Tibial nerve (tissue), 4 donors: ENCODE data around the gene GLA. TPM values are rescaled to one million over a fixed set of nuclear protein-coding genes. Genes with fewer than 3 reads are reported as not detected.

Source experiments
- DNase-seq, 2 donors: peaks; one replicate each; pipeline ENCODE4 v3.0.0-alpha.2; 2019; ENCODE audit warnings: low spot score in 2 of 2
- H3K27ac ChIP-seq, 4 donors: fragments of 200-600 bp; sonication (generic) in 3 of 4; one replicate each; pipeline ENCODE4 v1.5.1; 2017 to 2019; ENCODE audit warnings: mild to moderate bottlenecking in 1 of 4
- H3K27me3 ChIP-seq, 2 donors: fragments of 200-600 bp; sonication (generic) in 1 of 2; one replicate each; pipeline versions ENCODE4 v1.5.1 to v1.6.0; 2017 to 2019
- H3K36me3 ChIP-seq, 3 donors: fragments of 200-600 bp; sonication (generic); one replicate each; pipeline ENCODE4 v1.5.1; 2018 to 2019
- H3K4me1 ChIP-seq, 4 donors: fragments of 200-600 bp; sonication (generic) in 3 of 4; one replicate each; pipeline ENCODE4 v1.5.1; 2017 to 2019
- H3K4me3 ChIP-seq, 4 donors: fragments of 200-600 bp; sonication (generic) in 3 of 4; one replicate each; pipeline ENCODE4 v1.5.1; 2017 to 2019; ENCODE audit warnings: mild to moderate bottlenecking in 1 of 4, moderate library complexity in 1 of 4
- H3K9me3 ChIP-seq, 4 donors: fragments of 200-600 bp; sonication (generic) in 3 of 4; one replicate each; pipeline ENCODE4 v1.5.1; 2017 to 2019
- CTCF ChIP-seq, 5 experiments: fragments of 200-600 bp in 3 of 5; fragments of 450-650 bp in 2 of 5; sonication (generic) in 3 of 5; IDR thresholded peaks; one replicate each; pipeline ENCODE4 v1.5.1; 2016 to 2019; ENCODE audit warnings: antibody characterized with exemption in 5 of 5, mild to moderate bottlenecking in 3 of 5, moderate library complexity in 2 of 5
- EP300 ChIP-seq, 2 donors: sonication (generic); formaldehyde crosslinking; IDR thresholded peaks; one replicate each; pipeline ENCODE4 v1.6.1; 2017; ENCODE audit warnings: antibody characterized with exemption in 2 of 2, mild to moderate bottlenecking in 1 of 2
- POLR2A ChIP-seq, 2 donors: fragments of 450-650 bp; IDR thresholded peaks; one replicate each; pipeline ENCODE4 v1.6.1; 2017; ENCODE audit warnings: antibody characterized with exemption in 2 of 2, mild to moderate bottlenecking in 2 of 2, moderate library complexity in 2 of 2
- WGBS, 2 donors: methylation state at CpG; one replicate each; pipeline ENCODE4 v1.1.5; 2018; 5-methylcytosine and 5-hydroxymethylcytosine counted together
- total RNA-seq, 4 donors: library from RNA; depleted of rRNA; stranded (reverse); fragments of >200 nt; gene quantifications; one replicate each; pipeline ENCODE4 v1.1.0, GENCODE V29; 2016

Gene GLA
- total RNA-seq, 4 donors from 2014 or later = 18.1 to 20.1 (median 19.2) TPM

GRCh38 chrX:101442085-101442484 lies 34.4 kb upstream of the GLA start:
- Histone ChIP-seq H3K36me3 (peaks cover 0 to 46% (median 0%) of the 10 kb centered on the region in 3 donors), H3K4me1 (no peaks in the 10 kb centered on the region), H3K27ac (no peak overlapping the region), H3K27me3 (no peaks in the 10 kb centered on the region), H3K9me3 (no peaks in the 10 kb centered on the region), H3K4me3 (no peak overlapping the region)
- 86 to 94% methylated on average over 2 of the region's 2 CpGs for WGBS, 2 donors
- DNase-seq = no peak
- TF ChIP-seq POLR2A (IDR thresholded peaks at IDR 0.05) (no peak), CTCF (IDR thresholded peaks at IDR 0.05) (no peak), EP300 (IDR thresholded peaks at IDR 0.05) (no peak)

DNA sequence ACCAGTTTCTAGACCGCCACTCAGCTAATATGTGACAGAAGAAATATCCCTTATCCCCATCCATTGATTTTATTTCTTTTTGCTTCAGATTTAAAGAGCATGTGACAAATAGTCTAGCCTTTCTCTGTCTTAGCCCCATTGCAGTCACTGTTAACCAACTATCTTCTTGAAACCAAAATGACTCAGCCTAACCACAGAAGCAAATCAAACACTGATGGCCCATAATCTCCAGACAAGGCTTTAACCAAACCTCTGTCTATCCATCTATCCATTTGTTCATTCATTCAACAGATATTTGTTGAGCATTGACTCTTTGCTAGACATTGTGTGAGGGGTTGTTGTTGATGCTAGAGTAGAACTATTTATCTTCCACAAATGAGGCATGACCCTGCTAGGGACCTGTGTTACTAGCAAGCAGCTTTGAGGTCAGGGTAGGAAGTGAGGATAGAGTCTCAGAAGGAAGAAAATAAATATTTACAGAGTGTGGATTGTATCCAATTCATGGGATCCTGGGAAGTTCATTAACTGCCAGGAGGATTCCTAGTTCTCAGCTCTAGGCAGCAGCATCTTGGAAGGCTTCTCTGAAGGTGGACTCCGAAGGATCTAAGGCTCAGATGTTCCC lies 22.8 kb upstream of the GLA start:
- WGBS, 2 donors = 71 to 94% methylated on average over 2 of the region's 2 CpGs
- Histone ChIP-seq H3K27me3 (peaks cover 0 to 4% of the 10 kb centered on the region in 2 donors), H3K4me1 (no peaks in the 10 kb centered on the region), H3K4me3 (no peak overlapping the region), H3K9me3 (peaks cover 0 to 9% (median 0%) of the 10 kb centered on the region in 4 donors), H3K27ac (peak overlapping the region in 2 of 4 donors; percentile 13 to 15), H3K36me3 (peaks cover 0 to 31% (median 0%) of the 10 kb centered on the region in 3 donors)
- DNase-seq = no peak
- no peak for TF ChIP-seq CTCF (IDR thresholded peaks at IDR 0.05)
- TF ChIP-seq POLR2A (IDR thresholded peaks at IDR 0.05) = no peak
- TF ChIP-seq EP300 (IDR thresholded peaks at IDR 0.05) = no peak

DNA sequence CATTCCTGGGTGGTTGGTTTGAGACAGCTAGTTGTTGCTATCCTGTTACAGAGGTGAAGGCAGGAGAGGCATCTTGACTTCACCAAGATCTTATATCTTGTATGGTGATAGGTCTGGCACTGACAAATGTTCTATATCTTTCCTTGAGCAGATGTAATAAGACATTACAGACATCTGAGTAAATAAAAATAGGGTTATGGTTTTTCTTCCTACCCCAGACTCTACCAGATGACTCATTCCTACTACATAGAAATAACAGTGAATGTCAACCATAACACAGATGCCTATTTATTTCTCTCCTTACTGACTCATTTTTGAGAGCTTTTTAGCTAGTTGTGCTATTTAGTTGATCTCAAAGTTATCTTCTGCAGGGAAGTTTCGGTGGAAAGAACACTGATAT lies 22.2 kb upstream of the GLA start:
- peaks cover 0 to 37% (median 0%) of the 10 kb centered on the region in 3 donors for H3K36me3 ChIP-seq
- no peak for DNase-seq
- H3K27me3 ChIP-seq = peaks cover 0 to 4% of the 10 kb centered on the region in 2 donors
- H3K9me3 ChIP-seq = peaks cover 0 to 9% (median 0%) of the 10 kb centered on the region in 4 donors
- peak overlapping the region in 1 of 4 donors; percentile 13 for H3K27ac ChIP-seq
- WGBS, 2 donors = 60 to 74% methylated on average over 1 of the region's 1 CpG
- no peak overlapping the region for H3K4me3 ChIP-seq
- TF ChIP-seq POLR2A (IDR thresholded peaks at IDR 0.05) (no peak), CTCF (IDR thresholded peaks at IDR 0.05) (no peak), EP300 (IDR thresholded peaks at IDR 0.05) (no peak)
- no peaks in the 10 kb centered on the region for H3K4me1 ChIP-seq

- Histone ChIP-seq H3K9me3 (peaks cover 0 to 9% (median 0%) of the 10 kb centered on the region in 4 donors), H3K27ac (no peak overlapping the region), H3K36me3 (peaks cover 0 to 56% (median 0%) of the 10 kb centered on the region in 3 donors), H3K27me3 (peaks cover 0 to 4% of the 10 kb centered on the region in 2 donors), H3K4me3 (no peak overlapping the region), H3K4me1 (no peaks in the 10 kb centered on the region)
- no peak for DNase-seq
- WGBS, 2 donors = 89 to 98% methylated on average over 2 of the region's 2 CpGs
- TF ChIP-seq POLR2A (IDR thresholded peaks at IDR 0.05) = no peak
- no peak for TF ChIP-seq CTCF (IDR thresholded peaks at IDR 0.05)
- no peak for TF ChIP-seq EP300 (IDR thresholded peaks at IDR 0.05)
Measured at GRCh38 chrX:101427954-101428353, 20.2 kb upstream of the GLA start.

- Histone ChIP-seq H3K27me3 (peaks cover 0 to 11% of the 10 kb centered on the region in 2 donors), H3K4me1 (peaks cover 0 to 42% (median 2%) of the 10 kb centered on the region in 4 donors), H3K36me3 (peaks cover 0 to 21% (median 0%) of the 10 kb centered on the region in 3 donors), H3K27ac (peak overlapping the region in 2 of 4 donors; percentile 95 to 96), H3K9me3 (no peaks in the 10 kb centered on the region), H3K4me3 (no peak overlapping the region)
- no peak for TF ChIP-seq EP300 (IDR thresholded peaks at IDR 0.05)
- TF ChIP-seq POLR2A (IDR thresholded peaks at IDR 0.05) = no peak
- TF ChIP-seq CTCF (IDR thresholded peaks at IDR 0.05) = no peak
- WGBS, 2 donors = 76 to 100% methylated on average over 2 of the region's 2 CpGs
- no peak for DNase-seq
Measured at GRCh38 chrX:101419489-101419888, 11.8 kb upstream of the GLA start.
